Measurements from ENCODE around the gene PEPD.

The PEPD gene

DNA sequence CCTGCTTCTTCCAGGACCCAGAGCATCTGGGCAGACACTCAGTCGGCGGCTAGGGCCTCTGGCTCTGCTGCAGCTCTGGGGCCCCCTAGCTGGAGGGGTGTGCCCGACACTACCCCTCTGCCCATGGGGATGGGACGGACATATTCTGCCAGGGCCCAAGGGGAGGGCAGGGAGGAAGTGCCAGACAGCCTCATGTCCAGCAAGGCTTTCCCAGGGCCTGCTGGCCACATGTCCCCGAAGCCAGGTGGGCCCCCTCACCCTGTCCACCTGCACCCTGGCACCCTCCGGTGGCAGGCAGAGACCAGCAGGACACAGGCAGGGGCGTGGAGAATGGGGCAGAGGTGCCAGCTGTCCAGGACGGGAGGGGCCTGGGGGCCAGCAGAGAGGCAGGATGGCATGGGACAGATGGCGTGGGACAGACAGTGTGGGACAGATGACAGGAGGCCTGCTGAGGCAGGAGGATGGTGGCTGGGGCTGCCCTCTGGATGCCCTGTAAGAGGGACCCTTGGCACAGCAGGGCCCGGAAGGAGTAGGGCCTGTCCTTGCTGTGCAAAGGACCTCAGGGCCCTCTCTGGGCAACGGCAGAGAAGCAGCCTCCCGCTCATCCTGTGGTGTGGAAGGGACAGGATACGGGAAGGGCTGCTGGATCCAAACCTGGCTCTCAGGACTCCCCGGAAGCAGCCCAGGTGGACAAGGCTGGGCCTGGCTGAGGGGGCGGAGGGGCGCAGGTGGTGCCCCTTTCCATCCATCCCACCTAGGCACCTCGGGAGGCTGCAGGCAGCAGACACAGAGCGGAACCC, 119.0 kb downstream of the PEPD start:
- TF ChIP-seq, protein P1, sequence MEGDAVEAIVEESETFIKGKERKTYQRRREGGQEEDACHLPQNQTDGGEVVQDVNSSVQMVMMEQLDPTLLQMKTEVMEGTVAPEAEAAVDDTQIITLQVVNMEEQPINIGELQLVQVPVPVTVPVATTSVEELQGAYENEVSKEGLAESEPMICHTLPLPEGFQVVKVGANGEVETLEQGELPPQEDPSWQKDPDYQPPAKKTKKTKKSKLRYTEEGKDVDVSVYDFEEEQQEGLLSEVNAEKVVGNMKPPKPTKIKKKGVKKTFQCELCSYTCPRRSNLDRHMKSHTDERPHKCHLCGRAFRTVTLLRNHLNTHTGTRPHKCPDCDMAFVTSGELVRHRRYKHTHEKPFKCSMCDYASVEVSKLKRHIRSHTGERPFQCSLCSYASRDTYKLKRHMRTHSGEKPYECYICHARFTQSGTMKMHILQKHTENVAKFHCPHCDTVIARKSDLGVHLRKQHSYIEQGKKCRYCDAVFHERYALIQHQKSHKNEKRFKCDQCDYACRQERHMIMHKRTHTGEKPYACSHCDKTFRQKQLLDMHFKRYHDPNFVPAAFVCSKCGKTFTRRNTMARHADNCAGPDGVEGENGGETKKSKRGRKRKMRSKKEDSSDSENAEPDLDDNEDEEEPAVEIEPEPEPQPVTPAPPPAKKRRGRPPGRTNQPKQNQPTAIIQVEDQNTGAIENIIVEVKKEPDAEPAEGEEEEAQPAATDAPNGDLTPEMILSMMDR (IDR thresholded peaks at IDR 0.05) = no peak
- TF ChIP-seq ZFX (IDR thresholded peaks at IDR 0.05; ENCODE audit: borderline replicate concordance) = no peak
- no peak overlapping the region for H3K27ac ChIP-seq

- no peak overlapping the region for H3K27ac ChIP-seq
- TF ChIP-seq ZFX (IDR thresholded peaks at IDR 0.05; ENCODE audit: borderline replicate concordance) = no peak
- TF ChIP-seq, protein P1 (IDR thresholded peaks at IDR 0.05) = no peak
Observed at GRCh38 chr19:33401683-33402420, 119.7 kb downstream of the PEPD start.

GRCh38 chr19:33400856-33401682, 120.5 kb downstream of the PEPD start:
- no peak overlapping the region for H3K27ac ChIP-seq
- TF ChIP-seq, protein P1 (IDR thresholded peaks at IDR 0.05) = no peak
- TF ChIP-seq ZFX (IDR thresholded peaks at IDR 0.05; ENCODE audit: borderline replicate concordance) = no peak

DNA sequence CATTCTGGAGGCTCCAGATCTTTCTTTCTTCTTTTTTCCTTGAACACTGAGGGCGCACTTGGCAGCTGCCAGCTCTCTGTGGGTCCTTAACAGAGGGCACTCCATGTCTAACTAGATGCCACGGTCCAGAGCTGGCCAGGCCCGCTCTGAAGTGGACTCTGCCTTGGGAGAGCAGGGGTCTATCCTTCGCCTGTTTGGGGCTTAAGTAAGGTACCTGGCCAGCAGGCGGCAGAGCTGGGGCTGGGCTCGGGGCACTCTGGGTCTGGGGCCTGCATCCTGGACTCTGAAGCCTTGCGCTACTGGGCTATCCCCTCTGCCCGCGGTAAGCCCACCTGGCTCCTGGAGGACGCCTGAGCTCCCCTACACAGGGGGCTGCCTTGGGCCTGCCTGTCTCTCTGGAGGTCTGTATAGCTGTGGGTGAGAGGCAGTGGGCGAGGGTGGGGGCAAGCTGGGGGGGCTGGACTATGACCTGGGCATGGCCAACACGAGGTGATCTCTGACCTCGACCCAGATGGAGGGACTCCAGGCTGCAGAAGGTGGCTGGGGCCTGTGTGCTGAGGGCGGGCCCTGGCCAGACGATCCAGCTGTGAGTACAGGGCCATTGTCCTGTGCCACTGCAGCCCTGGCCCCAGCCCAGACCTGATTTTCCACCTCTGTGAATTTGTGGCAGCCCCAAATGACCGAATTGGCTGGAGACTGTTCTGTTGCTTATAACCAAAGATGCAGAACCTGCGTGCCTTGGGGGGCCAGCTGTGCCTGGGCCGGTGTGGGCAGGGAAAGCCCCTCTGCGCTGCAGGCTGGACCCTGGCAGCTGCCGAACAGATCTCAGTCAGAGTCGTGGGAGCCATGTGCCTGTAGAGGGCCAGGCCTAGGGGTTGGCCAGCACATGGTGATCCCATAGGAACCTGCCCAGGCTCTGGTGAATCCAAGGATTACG, 121.6 kb downstream of the PEPD start:
- TF ChIP-seq, protein P1 (IDR thresholded peaks at IDR 0.05) = no peak
- no peak for TF ChIP-seq ZFX (IDR thresholded peaks at IDR 0.05; ENCODE audit: borderline replicate concordance)
- H3K27ac ChIP-seq = no peak overlapping the region

DNA sequence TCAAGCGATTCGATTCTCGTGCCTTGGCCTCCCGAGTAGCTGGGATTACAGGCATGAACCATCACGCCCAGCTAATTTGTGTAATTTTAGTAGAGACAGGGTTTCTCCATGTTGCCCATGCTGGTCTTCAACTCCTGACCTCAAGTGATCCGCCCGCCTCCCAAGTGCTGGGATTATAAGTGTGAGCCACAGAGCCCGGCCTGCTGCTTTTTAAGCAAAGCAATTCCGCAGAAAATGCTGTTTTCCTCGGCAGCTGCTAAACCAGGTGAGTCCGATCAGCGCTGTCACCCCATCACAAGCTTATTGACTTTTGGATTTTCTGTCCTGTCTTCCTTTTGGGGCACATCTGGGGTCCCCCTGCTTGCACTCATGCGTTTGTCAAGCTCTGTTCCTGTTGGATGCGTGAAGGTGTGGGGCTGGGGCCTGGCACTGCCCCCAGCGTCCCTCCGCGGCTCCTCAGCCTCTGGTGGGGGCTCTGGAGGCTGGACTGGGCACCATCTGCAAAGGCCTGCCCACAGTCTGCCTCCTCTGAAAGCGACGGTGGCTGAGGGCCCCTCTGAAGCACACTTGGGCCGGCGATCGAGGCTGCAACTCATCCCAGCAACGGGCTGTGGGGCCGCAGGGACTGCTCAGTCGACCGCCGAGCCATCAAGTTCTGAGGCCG, 122.4 kb downstream of the PEPD start:
- no peak for TF ChIP-seq ZFX (IDR thresholded peaks at IDR 0.05; ENCODE audit: borderline replicate concordance)
- TF ChIP-seq, protein P1 (IDR thresholded peaks at IDR 0.05) = no peak
- no peak overlapping the region for H3K27ac ChIP-seq
